NCI-H82 treated with DMSO at 0.1 percent for 48 hours (cell line): Measurements from ENCODE around the gene AGBL3.
A peak's percentile ranks its signal among the peaks of the same experiment; 100 is the strongest.

Source experiments
- DNase-seq: peaks from one replicate; lab custom pipeline; 2025; ENCODE audit not compliant: unreplicated experiment; lab: John Stamatoyannopoulos, UW

The AGBL3 gene

GRCh38 chr7:134986363-134987251 is at the start of gene AGBL3:
TSS of gene AGBL3 (plus strand) at chr7:134986508. CDS start at chr7:134987934, 1,426 bp downstream.
- peak; percentile 91 for DNase-seq

- no peak for DNase-seq
Observed at GRCh38 chr7:134936893-134937510, 49.3 kb upstream of the AGBL3 start.

GRCh38 chr7:134938141-134938540 is 48.2 kb upstream of the AGBL3 start:
- DNase-seq, result no peak

- DNase-seq, result no peak
Observed at GRCh38 chr7:134939136-134939535, 47.2 kb upstream of the AGBL3 start.

GRCh38 chr7:134940729-134941128 is 45.6 kb upstream of the AGBL3 start:
- DNase-seq, result no peak

GRCh38 chr7:134941185-134941900 is 45.0 kb upstream of the AGBL3 start:
- no peak for DNase-seq

GRCh38 chr7:134941952-134942351 is 44.4 kb upstream of the AGBL3 start:
- no peak for DNase-seq

- no peak for DNase-seq
Observed at GRCh38 chr7:134942690-134943466, 43.4 kb upstream of the AGBL3 start.

GRCh38 chr7:134943785-134944400 is 42.4 kb upstream of the AGBL3 start:
- peak; percentile 5 for DNase-seq

- no peak for DNase-seq
Observed at GRCh38 chr7:134945691-134946090, 40.6 kb upstream of the AGBL3 start.

GRCh38 chr7:134946260-134946659 is 40.0 kb upstream of the AGBL3 start:
- no peak for DNase-seq

GRCh38 chr7:134947329-134947728 is 39.0 kb upstream of the AGBL3 start:
- DNase-seq, result no peak

- no peak for DNase-seq
Observed at GRCh38 chr7:134947831-134948230, 38.5 kb upstream of the AGBL3 start.

- no peak for DNase-seq
Observed at GRCh38 chr7:134948246-134948645, 38.1 kb upstream of the AGBL3 start.

- no peak for DNase-seq
Observed at GRCh38 chr7:134948736-134949135, 37.6 kb upstream of the AGBL3 start.

GRCh38 chr7:134949171-134949570 is 37.1 kb upstream of the AGBL3 start:
- DNase-seq, result no peak

- no peak for DNase-seq
Observed at GRCh38 chr7:134954197-134955082, 31.9 kb upstream of the AGBL3 start.

GRCh38 chr7:134957005-134957404 is 29.3 kb upstream of the AGBL3 start:
- DNase-seq, result no peak

GRCh38 chr7:134959810-134960209 is 26.5 kb upstream of the AGBL3 start:
- no peak for DNase-seq
